ENCODE data around the gene TRIM8. TPM values are rescaled to one million over a fixed set of nuclear protein-coding genes. Genes with fewer than 3 reads are reported as not detected.
"Not testable (repeated sequence)": the region's sequence is repeated elsewhere in the genome, so short reads cannot be mapped to it uniquely, and the experiment has no call there.

TRIM8 gene
- polyA plus RNA-seq, 3 donors: 136 to 140 (median 136) TPM

- DNase-seq: no peak
Measured at GRCh38 chr10:102682981-102683380, 38.7 kb downstream of the TRIM8 start.

- DNase-seq: no peak
Measured at GRCh38 chr10:102683736-102684135, 39.5 kb downstream of the TRIM8 start.

- DNase-seq: no peak
Measured at GRCh38 chr10:102691285-102692066, 47.2 kb downstream of the TRIM8 start.

GRCh38 chr10:102695401-102695800 is 51.1 kb downstream of the TRIM8 start:
- not testable (repeated sequence) for DNase-seq

- DNase-seq: no peak
Measured at GRCh38 chr10:102696736-102697135, 52.5 kb downstream of the TRIM8 start.

- no peak for DNase-seq
Measured at GRCh38 chr10:102698894-102699293, 54.6 kb downstream of the TRIM8 start.

GRCh38 chr10:102701272-102701671 is 57.0 kb downstream of the TRIM8 start:
- no peak for DNase-seq

GRCh38 chr10:102701796-102702195 is 57.5 kb downstream of the TRIM8 start:
- no peak for DNase-seq

GRCh38 chr10:102702742-102703141 is 58.5 kb downstream of the TRIM8 start:
- DNase-seq: no peak

GRCh38 chr10:102704915-102705314 is 60.6 kb downstream of the TRIM8 start:
- DNase-seq: no peak

- DNase-seq: no peak
Measured at GRCh38 chr10:102705531-102705930, 61.3 kb downstream of the TRIM8 start.

Other genes starting within 250 kb of the TRIM8 start
- gene NFKB2, start 248.8 kb upstream of the TRIM8 start, polyA plus RNA-seq (ENCODE audit: insufficient read length in 3 of 3): 10 to 100 TPM; 20.6 to 22.7 (median 21.4) TPM
- 10 to 100 TPM; 10.2 to 13.2 (median 12.2) TPM for gene PSD, start 225.7 kb upstream of the TRIM8 start, polyA plus RNA-seq (ENCODE audit: insufficient read length in 3 of 3)
- 10 to 100 TPM; 12.6 to 16.3 (median 14.8) TPM for gene FBXL15, start 223.6 kb upstream of the TRIM8 start, polyA plus RNA-seq (ENCODE audit: insufficient read length in 3 of 3)
- gene CUEDC2, start 211.9 kb upstream of the TRIM8 start, polyA plus RNA-seq (ENCODE audit: insufficient read length in 3 of 3): 10 to 100 TPM; 77.1 to 93.1 (median 91.5) TPM
- 1 to 10 TPM; 1.0 to 2.4 (median 1.9) TPM for gene C10orf95, start 192.9 kb upstream of the TRIM8 start, polyA plus RNA-seq (ENCODE audit: insufficient read length in 3 of 3)
- gene ACTR1A, start 141.8 kb upstream of the TRIM8 start, polyA plus RNA-seq (ENCODE audit: insufficient read length in 3 of 3): 10 to 100 TPM; 78.4 to 96.4 (median 79.2) TPM
- gene SUFU, start 140.5 kb upstream of the TRIM8 start, polyA plus RNA-seq (ENCODE audit: insufficient read length in 3 of 3): 10 to 100 TPM; 30.9 to 33.1 (median 31.2) TPM
- gene ARL3, start 69.9 kb downstream of the TRIM8 start, polyA plus RNA-seq (ENCODE audit: insufficient read length in 3 of 3): 10 to 100 TPM; 30.5 to 31.3 (median 30.9) TPM
- gene SFXN2, start 70.2 kb downstream of the TRIM8 start, polyA plus RNA-seq (ENCODE audit: insufficient read length in 3 of 3): 10 to 100 TPM; 53.6 to 80.0 (median 70.4) TPM
- 10 to 100 TPM; 45.7 to 48.9 (median 47.1) TPM for gene WBP1L, start 99.5 kb downstream of the TRIM8 start, polyA plus RNA-seq (ENCODE audit: insufficient read length in 3 of 3)
- 1 to 10 TPM in 2 of 3 donors, under 1 TPM in 1; 0.52 to 8.3 (median 4.6) TPM for gene CYP17A1, start 192.9 kb downstream of the TRIM8 start, polyA plus RNA-seq (ENCODE audit: insufficient read length in 3 of 3)
- 10 to 100 TPM; 39.8 to 52.7 (median 49.2) TPM for gene BORCS7, start 209.8 kb downstream of the TRIM8 start, polyA plus RNA-seq (ENCODE audit: insufficient read length in 3 of 3)
- gene AS3MT, start 225.0 kb downstream of the TRIM8 start, polyA plus RNA-seq (ENCODE audit: insufficient read length in 3 of 3): 10 to 100 TPM; 19.5 to 26.0 (median 23.1) TPM

Measured in renal pelvis (tissue), 4 donors.